H1 (cell line): Measurements from ENCODE around the gene ALG5. TPM values are rescaled to one million over a fixed set of nuclear protein-coding genes. Genes with fewer than 3 reads are reported as not detected.

ENCODE experiments used
- CTCF ChIA-PET: fragments of 300-600 bp; sonication (Branson Sonifier 250); formaldehyde crosslinking; loops from one replicate; lab custom pipeline; 2021; ENCODE audit not compliant: partially characterized antibody; lab: Charles Lee
- POLR2A ChIA-PET: fragments of 300-600 bp; sonication (Branson Sonifier 250); formaldehyde crosslinking; loops from one replicate; lab custom pipeline; 2021; ENCODE audit warnings: inconsistent platforms; ENCODE audit not compliant: partially characterized antibody; lab: Charles Lee
- DNase-seq, 2 experiments: peaks; one replicate each; pipeline versions ENCODE4 v3.0.0 to v3.0.0-alpha.2; 2010 to 2022; ENCODE audit warnings: low spot score in 2 of 2, low read depth in 1 of 2, mixed read lengths in 1 of 2
- FAIRE-seq: peaks from 2 replicates; lab custom pipeline; 2011; peaks lifted over from hg19 to GRCh38; lab: Jason Lieb, UNC
- H2AFZ ChIP-seq: 2 replicates; pipeline ENCODE4 v1.8.1; 2012; ENCODE audit warnings: low read length, inconsistent platforms
- H2AK5ac ChIP-seq: 2 replicates; pipeline ENCODE4 v1.6.1; 2013; ENCODE audit warnings: low read depth, low read length
- H2BK120ac ChIP-seq: replicated peaks from 2 replicates; pipeline ENCODE3; 2013; ENCODE audit warnings: low read depth, low read length, inconsistent platforms
- H2BK12ac ChIP-seq: 2 replicates; pipeline ENCODE4 v1.6.1; 2013; ENCODE audit warnings: low read depth, low read length
- H2BK15ac ChIP-seq: 2 replicates; pipeline ENCODE4 v1.6.1; 2013; ENCODE audit warnings: low read length
- H2BK20ac ChIP-seq: 2 replicates; pipeline ENCODE4 v1.6.1; 2013; ENCODE audit warnings: low read length
- H2BK5ac ChIP-seq: 2 replicates; pipeline ENCODE4 v1.6.1; 2013; ENCODE audit warnings: low read depth, low read length
- H3K14ac ChIP-seq: 2 replicates; pipeline ENCODE4 v1.6.1; 2013; ENCODE audit warnings: inconsistent platforms; ENCODE audit not compliant: insufficient read length
- H3K18ac ChIP-seq: 2 replicates; pipeline ENCODE4 v1.6.1; 2013; ENCODE audit warnings: low read length; ENCODE audit errors: extremely low read depth
- H3K23ac ChIP-seq: 2 replicates; pipeline ENCODE4 v1.6.1; 2013; ENCODE audit warnings: inconsistent platforms; ENCODE audit not compliant: insufficient read length
- H3K23me2 ChIP-seq: 2 replicates; pipeline ENCODE4 v1.6.1; 2013; ENCODE audit warnings: low read depth, low read length
- H3K27ac ChIP-seq: 2 replicates; pipeline ENCODE4 v1.6.1; 2011; ENCODE audit warnings: low read depth, low read length, inconsistent platforms
- H3K27me3 ChIP-seq, 4 experiments: replicated peaks in 1 of 4; 1 replicate in 1 of 4; 2 replicates in 3 of 4; pipeline versions ENCODE4 v1.6.1 to v1.8.1; 2011 to 2013; ENCODE audit warnings: low read length in 3 of 4, mild to moderate bottlenecking in 3 of 4, inconsistent platforms in 2 of 4, mixed read lengths in 2 of 4, moderate library complexity in 1 of 4; ENCODE audit not compliant: control insufficient read depth in 3 of 4, insufficient read depth in 3 of 4; ENCODE audit errors: extremely low read depth in 1 of 4
- H3K36me3 ChIP-seq, 4 experiments: 2 replicates each; pipeline versions ENCODE4 v1.6.1 to v1.8.1; 2011 to 2013; ENCODE audit warnings: mild to moderate bottlenecking in 4 of 4, low read length in 3 of 4, moderate library complexity in 2 of 4, control low read depth in 1 of 4, inconsistent platforms in 1 of 4; ENCODE audit not compliant: insufficient read depth in 4 of 4, control insufficient read depth in 2 of 4
- H3K4ac ChIP-seq: replicated peaks from 2 replicates; pipeline ENCODE3; 2013; ENCODE audit warnings: low read length, low read depth, mixed read lengths, inconsistent platforms; ENCODE audit not compliant: insufficient read length
- H3K4me1 ChIP-seq, 4 experiments: replicated peaks in 1 of 4; 1 replicate in 1 of 4; 2 replicates in 3 of 4; pipeline versions ENCODE4 v1.6.1 to v1.8.1; 2011 to 2013; ENCODE audit warnings: low read length in 3 of 4, inconsistent platforms in 2 of 4, mixed read lengths in 1 of 4; ENCODE audit not compliant: insufficient read depth in 4 of 4, control insufficient read depth in 3 of 4
- H3K4me2 ChIP-seq, 2 experiments: 2 replicates each; pipeline versions ENCODE4 v1.6.1 to v1.8.1; 2011 to 2013; ENCODE audit warnings: low read depth in 2 of 2, low read length in 2 of 2, control low read depth in 1 of 2, inconsistent platforms in 1 of 2, mild to moderate bottlenecking in 1 of 2; ENCODE audit not compliant: insufficient read depth in 1 of 2
- H3K4me3 ChIP-seq, 4 experiments: fragments of 200-600, 300-600 bp in 1 of 4; sonication (generic), shearing (Covaris generic), sonication (Bioruptor Twin) in 1 of 4; 2 replicates each; pipeline versions ENCODE4 v1.5.1 to v1.8.1; 2011 to 2016; ENCODE audit warnings: low read length in 4 of 4, low read depth in 3 of 4, control low read depth in 2 of 4, inconsistent platforms in 2 of 4, mild to moderate bottlenecking in 2 of 4, mixed read lengths in 1 of 4, moderate library complexity in 1 of 4; ENCODE audit not compliant: insufficient read depth in 2 of 4; ENCODE audit errors: extremely low read depth in 1 of 4
- H3K56ac ChIP-seq: replicated peaks from 2 replicates; pipeline ENCODE3; 2013; ENCODE audit warnings: low read depth, mild to moderate bottlenecking, mixed read lengths, low read length, inconsistent platforms; ENCODE audit not compliant: insufficient read length
- H3K79me1 ChIP-seq: 2 replicates; pipeline ENCODE4 v1.6.1; 2013; ENCODE audit warnings: low read depth, low read length, control low read depth
- H3K79me2 ChIP-seq, 2 experiments: 2 replicates each; pipeline versions ENCODE4 v1.6.1 to v1.8.1; 2012 to 2013; ENCODE audit warnings: low read length in 2 of 2, mild to moderate bottlenecking in 2 of 2, inconsistent platforms in 1 of 2; ENCODE audit not compliant: insufficient read depth in 2 of 2, control insufficient read depth in 1 of 2
- H3K9ac ChIP-seq, 4 experiments: replicated peaks in 1 of 4; 1 replicate in 1 of 4; 2 replicates in 3 of 4; pipeline versions ENCODE4 v1.6.1 to v1.8.1; 2011 to 2013; ENCODE audit warnings: low read depth in 3 of 4, low read length in 3 of 4, control low read depth in 2 of 4, mild to moderate bottlenecking in 2 of 4, moderate library complexity in 2 of 4, inconsistent platforms in 1 of 4; ENCODE audit errors: extremely low read depth in 1 of 4
- H3K9me3 ChIP-seq, 2 experiments: 2 replicates each; pipeline versions ENCODE4 v1.6.1 to v1.8.1; 2012 to 2013; ENCODE audit warnings: mild to moderate bottlenecking in 2 of 2, moderate library complexity in 2 of 2, control low read depth in 1 of 2, inconsistent platforms in 1 of 2, low read depth in 1 of 2, low read length in 1 of 2, mixed read lengths in 1 of 2; ENCODE audit not compliant: insufficient read depth in 2 of 2
- H4K20me1 ChIP-seq, 2 experiments: replicated peaks in 1 of 2; 2 replicates each; pipeline versions ENCODE3 to v1.8.1; 2011 to 2013; ENCODE audit warnings: inconsistent platforms in 2 of 2, low read length in 2 of 2, mild to moderate bottlenecking in 1 of 2; ENCODE audit not compliant: insufficient read depth in 2 of 2, control insufficient read depth in 1 of 2
- H4K5ac ChIP-seq: 2 replicates; pipeline ENCODE4 v1.6.1; 2013; ENCODE audit warnings: low read length, low read depth, mixed read lengths, inconsistent platforms; ENCODE audit not compliant: insufficient read length
- H4K8ac ChIP-seq: 2 replicates; pipeline ENCODE4 v1.8.0; 2013; ENCODE audit warnings: mild to moderate bottlenecking, moderate library complexity, low read length, inconsistent platforms; ENCODE audit not compliant: insufficient read depth; ENCODE audit errors: extremely low read depth
- H4K91ac ChIP-seq: replicated peaks from 2 replicates; pipeline ENCODE3; 2013; ENCODE audit warnings: low read length, mixed read lengths, inconsistent platforms; ENCODE audit not compliant: insufficient read length
- EGR1 ChIP-seq: IDR thresholded peaks from 2 replicates; pipeline ENCODE4 v1.6.1; 2011; ENCODE audit warnings: low read depth, low read length, borderline replicate concordance
- JUND ChIP-seq: IDR thresholded peaks from 2 replicates; pipeline ENCODE4 v1.6.1; 2011; ENCODE audit warnings: mild to moderate bottlenecking, improper control_type of control experiment, low read length
- WGBS, 2 experiments: shearing (Covaris generic) in 1 of 2; methylation state at CpG; one replicate each; pipeline versions ENCODE4 v1.1.6 to v1.1.7; 2013 to 2015; ENCODE audit warnings: low lambda C conversion rate in 2 of 2, mixed read lengths in 2 of 2, inconsistent platforms in 1 of 2, low coverage in 1 of 2, missing lambda C conversion rate in 1 of 2; ENCODE audit not compliant: insufficient replicate concordance in 2 of 2, insufficient coverage in 1 of 2, insufficient read length in 1 of 2; ENCODE audit errors: extremely low coverage in 1 of 2, missing lambda C conversion rate in 1 of 2; 5-methylcytosine and 5-hydroxymethylcytosine counted together
- polyA plus RNA-seq, 7 experiments: library from polyadenylated mRNA; depleted of rRNA in 3 of 7; stranded (reverse) in 5 of 7; unstranded in 2 of 7; fragments of >200 nt in 5 of 7; fragments of 200-250 nt in 2 of 7; gene quantifications; 1 replicate in 5 of 7; 2 replicates in 1 of 7; 4 replicates in 1 of 7; pipeline versions ENCODE4 v1.2.1 to v1.2.3, GENCODE V29; 2011 to 2013; ENCODE audit warnings: missing spikeins in 2 of 7, mixed read lengths in 2 of 7
- total RNA-seq: library from RNA; stranded (reverse); fragmentation: NEBNext Ultra II Directional; extraction: Animal tissue kit (Norgen Biotek cat#: 25700); gene quantifications from 2 replicates; pipeline ENCODE4 v1.2.1, GENCODE V29; 2021

Gene ALG5
- total and polyA plus RNA-seq, 2 of the 8 experiments (the other 6 are each of a cell fraction or from before 2014, with no cell fraction given), result 15.0 to 24.3 TPM

DNA sequence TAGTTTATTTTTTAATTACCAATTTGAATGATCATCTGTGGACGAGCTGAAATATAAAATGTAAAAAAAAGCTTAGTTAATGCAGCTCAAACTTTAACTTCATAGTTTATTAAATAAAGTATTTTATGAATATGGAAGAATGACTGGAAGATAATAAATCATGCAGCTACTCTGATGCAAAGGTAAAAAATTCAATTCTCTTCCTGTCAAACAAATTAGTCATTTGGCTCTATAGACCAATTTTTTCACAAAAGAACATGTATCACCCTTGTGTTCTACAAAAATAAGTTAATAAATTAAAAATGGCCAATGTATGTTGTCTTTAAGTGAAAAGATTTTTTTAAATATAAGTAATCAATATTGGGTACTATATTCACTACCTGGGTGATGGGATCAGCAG is 27.6 kb upstream of the ALG5 start:
- H2BK20ac ChIP-seq, result no peak overlapping the region
- H2AK5ac ChIP-seq, result no peak overlapping the region
- TF ChIP-seq EGR1 (no peak), JUND (no peak)
- no peak overlapping the region for H3K4ac ChIP-seq
- ChIA-PET POLR2A (no interaction called here), CTCF (no interaction called here)
- no peaks in the 10 kb centered on the region for H3K9me3 ChIP-seq
- FAIRE-seq, result no peak
- peaks cover 0 to 2% of the 10 kb centered on the region in 2 experiments for H4K20me1 ChIP-seq
- no peaks in the 10 kb centered on the region for H3K4me1 ChIP-seq
- H2BK120ac ChIP-seq, result no peak overlapping the region
- WGBS, 2 experiments, result 85% methylated on average over 1 of the region's 1 CpG; no CpG with 5 or more reads in 1 of the 2 experiments
- H2BK15ac ChIP-seq, result no peak overlapping the region
- H3K79me1 ChIP-seq, result no peaks in the 10 kb centered on the region; the same call in 1 of the 2 replicates
- no peak overlapping the region for H4K5ac ChIP-seq
- no peak overlapping the region for H3K14ac ChIP-seq
- DNase-seq, result no peak
- no peak overlapping the region for H2BK12ac ChIP-seq
- no peak overlapping the region for H3K18ac ChIP-seq
- no peak overlapping the region for H3K23ac ChIP-seq
- no peak overlapping the region for H2BK5ac ChIP-seq
- H4K91ac ChIP-seq, result no peak overlapping the region
- no peaks in the 10 kb centered on the region for H3K23me2 ChIP-seq
- H3K36me3 ChIP-seq, result peaks cover 14 to 91% (median 35%) of the 10 kb centered on the region in 4 experiments
- no peaks in the 10 kb centered on the region for H3K27me3 ChIP-seq
- H4K8ac ChIP-seq, result no peak overlapping the region
- no peak overlapping the region for H3K56ac ChIP-seq
- H3K79me2 ChIP-seq, result no peaks in the 10 kb centered on the region
- H3K4me3 ChIP-seq, result no peak overlapping the region
- no peak overlapping the region for H2AFZ ChIP-seq
- no peak overlapping the region for H3K4me2 ChIP-seq
- no peak overlapping the region for H3K27ac ChIP-seq
- no peak overlapping the region for H3K9ac ChIP-seq
